NT2/D1 (cell line): ENCODE measurements around the gene HUNK.

ENCODE experiments used
- SUZ12 ChIP-seq: IDR thresholded peaks from 2 replicates; pipeline ENCODE4 v1.6.1; 2011; ENCODE audit not compliant: insufficient read length, insufficient read depth; ENCODE audit errors: extremely low read depth
- YY1 ChIP-seq: IDR thresholded peaks from 2 replicates; pipeline ENCODE4 v1.6.1; 2011; ENCODE audit not compliant: insufficient read length, insufficient read depth
- ZNF274 ChIP-seq: IDR thresholded peaks from 2 replicates; pipeline ENCODE4 v1.6.1; 2011; ENCODE audit warnings: mild to moderate bottlenecking, low read depth, low read length

- TF ChIP-seq YY1 (no peak), SUZ12 (no peak), ZNF274 (no peak)
Observed at GRCh38 chr21:31946231-31946630, 73.4 kb downstream of the HUNK start.
